ENCODE measurements around the gene PDGFB.

DNA sequence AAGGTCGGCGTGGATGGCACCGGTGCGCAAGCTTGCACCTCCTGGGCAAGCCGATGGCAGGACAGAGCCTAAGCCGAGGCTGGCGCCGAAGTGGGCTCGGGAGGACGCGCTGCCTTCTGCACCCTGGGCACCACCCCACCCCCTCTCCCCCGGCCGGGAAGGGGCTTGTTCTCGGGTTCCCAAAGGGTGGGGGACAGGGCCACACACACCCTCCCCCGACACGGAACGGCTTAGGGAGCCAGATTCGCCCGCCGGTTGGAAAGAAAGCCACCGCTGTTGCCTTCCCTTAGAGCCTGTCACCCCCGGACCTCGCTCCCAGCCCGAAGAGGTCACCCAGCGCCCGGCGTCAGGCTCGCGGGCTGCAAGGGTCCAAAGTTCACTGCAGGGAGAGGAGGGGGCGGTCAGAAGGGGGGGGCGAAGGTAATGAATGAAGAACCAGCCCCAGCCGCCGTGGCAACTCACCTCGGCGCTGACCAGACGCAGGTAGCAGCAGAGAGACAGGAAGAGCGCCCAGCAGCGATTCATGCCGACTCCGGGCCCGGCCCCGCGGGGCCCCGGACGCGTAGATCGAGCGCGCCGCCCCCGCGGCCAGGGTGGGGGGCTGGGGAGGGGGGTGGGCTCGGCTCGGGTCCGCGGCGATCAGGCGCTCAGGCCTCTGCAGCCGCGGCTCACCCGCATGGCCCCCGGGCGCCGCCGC lies 1.2 kb downstream of the PDGFB start:
- TF ChIP-seq, protein P1, sequence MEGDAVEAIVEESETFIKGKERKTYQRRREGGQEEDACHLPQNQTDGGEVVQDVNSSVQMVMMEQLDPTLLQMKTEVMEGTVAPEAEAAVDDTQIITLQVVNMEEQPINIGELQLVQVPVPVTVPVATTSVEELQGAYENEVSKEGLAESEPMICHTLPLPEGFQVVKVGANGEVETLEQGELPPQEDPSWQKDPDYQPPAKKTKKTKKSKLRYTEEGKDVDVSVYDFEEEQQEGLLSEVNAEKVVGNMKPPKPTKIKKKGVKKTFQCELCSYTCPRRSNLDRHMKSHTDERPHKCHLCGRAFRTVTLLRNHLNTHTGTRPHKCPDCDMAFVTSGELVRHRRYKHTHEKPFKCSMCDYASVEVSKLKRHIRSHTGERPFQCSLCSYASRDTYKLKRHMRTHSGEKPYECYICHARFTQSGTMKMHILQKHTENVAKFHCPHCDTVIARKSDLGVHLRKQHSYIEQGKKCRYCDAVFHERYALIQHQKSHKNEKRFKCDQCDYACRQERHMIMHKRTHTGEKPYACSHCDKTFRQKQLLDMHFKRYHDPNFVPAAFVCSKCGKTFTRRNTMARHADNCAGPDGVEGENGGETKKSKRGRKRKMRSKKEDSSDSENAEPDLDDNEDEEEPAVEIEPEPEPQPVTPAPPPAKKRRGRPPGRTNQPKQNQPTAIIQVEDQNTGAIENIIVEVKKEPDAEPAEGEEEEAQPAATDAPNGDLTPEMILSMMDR (IDR thresholded peaks at IDR 0.05; ENCODE audit: insufficient read depth, low read depth, low read length), result no peak
- peak; percentile 87 for TF ChIP-seq EZH2 (IDR thresholded peaks at IDR 0.05; ENCODE audit: insufficient read depth, low read length)
